Natural killer cell (primary cell): ENCODE measurements around the gene CCL25. TPM values are rescaled to one million over a fixed set of nuclear protein-coding genes. Genes with fewer than 3 reads are reported as not detected.

ENCODE experiments used
- total RNA-seq, 4 donors: library from RNA; stranded (reverse); fragments of 120-200 nt in 1 of 4; gene quantifications; one replicate each; pipeline versions ENCODE4 v1.2.3 to v1.2.4, GENCODE V29; 2013 to 2022

CCL25 gene
- total RNA-seq, 3 donors from 2014 or later (not counting 1 experiment from before 2014, with no cell fraction given): 0.28 TPM; not detected in 2

Other genes with a start within 250 kb of the CCL25 start
- 10 to 100 TPM in 2 of 3 donors, 1 to 10 TPM in 1; 9.6 to 13.5 (median 11.3) TPM for gene EVI5L, start 222.5 kb upstream of the CCL25 start, total RNA-seq
- gene PRR36, start 178.4 kb upstream of the CCL25 start, total RNA-seq: under 1 TPM; 0.11 to 0.13 (median 0.12) TPM
- gene LRRC8E, start 164.2 kb upstream of the CCL25 start, total RNA-seq: not detected
- 100 to 1,000 TPM; 131 to 218 (median 159) TPM for gene MAP2K7, start 148.9 kb upstream of the CCL25 start, total RNA-seq
- 1 to 10 TPM; 3.5 to 4.6 (median 4.4) TPM for gene TGFBR3L, start 137.9 kb upstream of the CCL25 start, total RNA-seq
- gene SNAPC2, start 132.4 kb upstream of the CCL25 start, total RNA-seq: 10 to 100 TPM; 22.1 to 32.4 (median 27.1) TPM
- gene CTXN1, start 126.6 kb upstream of the CCL25 start, total RNA-seq: under 1 TPM in 1 of 3 donors, not detected in 2; 0.39 TPM
- 100 to 1,000 TPM in 1 of 3 donors, 10 to 100 TPM in 2; 83.3 to 116 (median 89.4) TPM for gene TIMM44, start 109.1 kb upstream of the CCL25 start, total RNA-seq
- 10 to 100 TPM; 36.9 to 43.9 (median 43.8) TPM for gene ELAVL1, start 47.1 kb upstream of the CCL25 start, total RNA-seq
- gene FBN3, start 96.8 kb downstream of the CCL25 start, total RNA-seq: under 1 TPM in 1 of 3 donors, not detected in 2; 0.25 TPM
- gene CERS4, start 156.6 kb downstream of the CCL25 start, total RNA-seq: 10 to 100 TPM; 50.0 to 70.8 (median 69.8) TPM